GM18867 (cell line): ENCODE data around the gene RREB1.

ENCODE experiments used
- ATAC-seq: cut with Tn5 transposase; IDR thresholded peaks from one replicate; pipeline ENCODE4 v1.9.1; 2021; ENCODE audit warnings: mild to moderate bottlenecking, moderate library complexity; ENCODE audit not compliant: unreplicated experiment

RREB1 gene

DNA sequence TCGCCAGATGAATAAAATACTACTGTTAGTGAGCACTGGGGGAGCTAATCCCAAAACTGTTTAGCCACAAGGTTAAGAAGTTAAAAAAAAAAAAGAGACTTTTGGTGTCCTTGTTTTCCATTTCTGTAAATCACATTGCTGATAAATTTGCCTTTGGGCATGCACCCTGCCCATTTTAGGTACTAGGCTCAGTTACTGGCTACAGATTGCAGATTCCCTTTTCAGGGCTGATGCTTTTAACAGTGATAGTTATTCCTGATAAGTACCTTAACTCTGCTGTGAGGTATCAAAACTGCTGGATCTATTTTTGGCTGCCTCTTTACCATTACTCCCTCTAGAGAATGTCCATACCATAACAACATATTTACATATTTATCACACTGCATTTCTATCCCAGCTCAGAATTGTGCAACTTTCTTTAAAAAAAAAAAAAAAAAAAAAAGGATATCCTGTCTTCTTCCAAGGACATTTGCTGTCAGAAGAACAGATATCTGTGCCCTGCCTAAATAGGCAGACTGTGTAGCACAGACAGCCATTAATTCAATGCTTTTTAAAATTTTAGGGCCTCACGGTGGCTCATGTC, 110.7 kb downstream of the RREB1 start:
- ATAC-seq: no peak

DNA sequence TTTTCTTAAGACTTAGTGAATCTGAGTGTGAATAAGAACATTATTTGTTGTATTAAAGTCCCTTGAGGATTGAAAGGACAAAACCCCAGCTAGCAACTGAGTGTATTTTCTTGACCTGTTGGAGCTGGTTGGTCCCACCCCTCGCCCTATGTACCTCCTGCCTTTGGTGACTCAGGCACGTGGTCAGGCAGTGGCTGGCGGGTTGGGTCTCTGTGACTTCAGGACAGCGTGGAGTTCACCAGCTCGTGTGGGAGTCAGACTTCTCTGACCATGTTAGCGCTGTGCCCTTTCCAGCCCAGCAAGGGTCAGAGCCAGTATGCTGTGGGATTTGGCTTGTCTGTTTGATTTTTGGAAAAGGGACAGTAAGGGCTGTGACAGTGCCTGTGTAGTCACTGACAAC, 111.5 kb downstream of the RREB1 start:
- ATAC-seq: no peak

DNA sequence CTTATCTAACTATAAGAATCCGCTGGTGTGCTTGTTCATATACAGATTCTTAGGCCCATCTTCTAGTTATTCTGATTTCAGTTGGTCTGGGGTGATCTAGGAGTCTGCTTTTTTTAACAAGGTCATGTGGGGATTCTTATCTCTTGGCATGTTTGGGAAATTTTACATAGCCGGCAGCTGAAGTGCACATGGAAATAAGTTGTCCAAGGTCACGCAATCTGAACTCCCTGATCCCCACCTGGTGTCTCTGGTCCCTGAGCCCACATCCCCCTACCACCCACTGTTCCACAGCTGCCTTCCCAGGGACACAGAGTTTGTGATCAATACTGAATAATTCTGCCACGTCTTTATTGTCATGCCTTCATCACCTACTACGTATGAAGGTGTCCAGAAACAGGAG, 114.4 kb downstream of the RREB1 start:
- no peak for ATAC-seq

DNA sequence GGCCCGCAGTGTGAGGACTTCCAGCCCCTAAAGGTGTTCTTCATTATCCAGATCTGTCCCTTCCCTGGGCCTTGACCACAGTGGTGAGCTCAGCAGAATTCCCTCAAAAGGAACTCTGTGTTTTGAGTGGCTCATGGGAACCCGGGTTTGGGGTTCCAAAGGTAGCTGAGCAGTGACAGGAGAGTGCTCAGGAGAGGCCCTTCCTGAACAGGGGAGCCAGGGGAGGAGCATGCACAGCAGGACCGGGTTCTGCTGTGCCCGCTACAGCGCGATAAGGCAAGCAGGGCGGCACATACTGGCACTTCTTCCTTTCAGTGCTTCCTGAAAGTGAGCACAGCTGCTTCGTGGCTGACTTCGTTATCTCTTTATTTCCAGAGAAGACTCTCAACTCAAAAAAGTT, 117.0 kb downstream of the RREB1 start:
- ATAC-seq: no peak

DNA sequence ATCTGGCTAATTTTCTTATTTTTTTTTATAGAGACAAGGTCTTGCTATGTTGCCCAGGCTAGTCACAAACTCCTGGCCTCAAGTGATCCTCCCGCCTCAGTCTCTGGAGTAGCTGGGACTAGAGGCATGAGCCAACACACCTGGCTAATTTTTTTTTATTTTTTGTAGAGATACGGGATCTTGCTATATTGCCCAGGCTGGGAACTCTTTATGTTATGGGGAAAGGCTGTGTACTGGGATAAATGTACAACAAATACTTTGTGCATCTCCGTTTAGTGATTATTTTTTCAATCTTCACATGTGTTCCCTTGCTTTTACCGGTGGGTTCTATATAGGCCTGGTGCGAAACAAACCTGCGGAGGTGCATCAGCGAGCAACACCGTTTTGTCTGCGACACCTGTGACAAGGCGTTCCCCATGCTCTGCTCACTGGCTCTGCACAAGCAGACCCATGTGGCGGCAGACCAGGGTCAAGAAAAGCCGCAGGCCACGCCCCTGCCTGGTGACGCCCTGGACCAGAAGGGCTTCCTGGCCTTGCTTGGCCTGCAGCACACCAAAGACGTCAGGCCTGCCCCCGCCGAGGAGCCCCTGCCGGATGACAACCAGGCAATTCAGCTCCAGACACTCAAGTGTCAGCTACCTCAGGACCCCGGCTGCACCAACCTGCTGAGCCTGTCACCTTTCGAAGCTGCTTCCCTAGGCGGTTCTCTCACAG, 121.1 kb downstream of the RREB1 start:
- no peak for ATAC-seq

DNA sequence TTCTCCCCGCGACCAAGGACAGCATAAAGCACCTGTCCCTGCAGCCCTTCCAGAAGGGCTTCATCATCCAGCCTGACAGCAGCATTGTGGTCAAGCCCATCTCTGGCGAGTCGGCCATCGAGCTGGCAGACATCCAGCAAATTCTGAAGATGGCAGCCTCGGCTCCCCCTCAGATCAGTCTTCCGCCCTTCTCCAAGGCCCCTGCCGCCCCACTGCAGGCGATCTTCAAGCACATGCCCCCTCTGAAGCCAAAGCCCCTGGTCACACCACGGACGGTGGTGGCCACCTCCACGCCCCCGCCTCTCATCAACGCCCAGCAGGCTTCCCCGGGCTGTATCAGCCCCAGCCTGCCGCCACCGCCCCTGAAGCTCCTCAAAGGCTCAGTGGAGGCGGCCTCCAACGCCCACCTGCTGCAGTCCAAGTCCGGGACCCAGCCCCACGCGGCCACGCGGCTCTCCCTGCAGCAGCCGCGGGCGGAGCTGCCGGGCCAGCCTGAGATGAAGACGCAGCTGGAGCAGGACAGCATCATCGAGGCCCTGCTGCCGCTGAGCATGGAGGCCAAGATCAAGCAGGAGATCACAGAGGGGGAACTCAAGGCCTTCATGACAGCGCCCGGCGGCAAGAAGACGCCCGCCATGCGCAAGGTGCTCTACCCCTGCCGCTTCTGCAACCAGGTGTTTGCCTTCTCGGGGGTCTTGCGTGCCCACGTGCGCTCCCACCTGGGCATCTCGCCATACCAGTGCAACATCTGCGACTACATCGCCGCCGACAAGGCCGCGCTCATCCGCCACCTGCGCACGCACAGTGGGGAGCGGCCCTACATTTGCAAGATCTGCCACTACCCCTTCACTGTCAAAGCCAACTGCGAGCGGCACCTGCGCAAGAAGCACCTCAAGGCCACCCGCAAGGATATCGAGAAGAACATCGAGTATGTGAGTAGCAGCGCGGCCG, 121.9 kb downstream of the RREB1 start:
- no peak for ATAC-seq

DNA sequence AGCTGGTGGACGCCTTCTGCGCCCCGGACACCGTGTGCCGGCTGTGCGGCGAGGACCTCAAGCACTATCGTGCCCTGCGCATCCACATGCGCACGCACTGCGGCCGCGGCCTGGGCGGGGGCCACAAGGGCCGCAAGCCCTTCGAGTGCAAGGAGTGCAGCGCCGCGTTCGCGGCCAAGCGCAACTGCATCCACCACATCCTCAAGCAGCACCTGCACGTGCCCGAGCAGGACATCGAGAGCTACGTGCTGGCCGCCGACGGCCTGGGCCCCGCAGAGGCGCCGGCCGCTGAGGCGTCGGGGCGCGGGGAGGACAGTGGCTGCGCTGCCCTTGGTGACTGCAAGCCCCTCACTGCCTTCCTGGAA, 122.5 kb downstream of the RREB1 start:
- no peak for ATAC-seq

DNA sequence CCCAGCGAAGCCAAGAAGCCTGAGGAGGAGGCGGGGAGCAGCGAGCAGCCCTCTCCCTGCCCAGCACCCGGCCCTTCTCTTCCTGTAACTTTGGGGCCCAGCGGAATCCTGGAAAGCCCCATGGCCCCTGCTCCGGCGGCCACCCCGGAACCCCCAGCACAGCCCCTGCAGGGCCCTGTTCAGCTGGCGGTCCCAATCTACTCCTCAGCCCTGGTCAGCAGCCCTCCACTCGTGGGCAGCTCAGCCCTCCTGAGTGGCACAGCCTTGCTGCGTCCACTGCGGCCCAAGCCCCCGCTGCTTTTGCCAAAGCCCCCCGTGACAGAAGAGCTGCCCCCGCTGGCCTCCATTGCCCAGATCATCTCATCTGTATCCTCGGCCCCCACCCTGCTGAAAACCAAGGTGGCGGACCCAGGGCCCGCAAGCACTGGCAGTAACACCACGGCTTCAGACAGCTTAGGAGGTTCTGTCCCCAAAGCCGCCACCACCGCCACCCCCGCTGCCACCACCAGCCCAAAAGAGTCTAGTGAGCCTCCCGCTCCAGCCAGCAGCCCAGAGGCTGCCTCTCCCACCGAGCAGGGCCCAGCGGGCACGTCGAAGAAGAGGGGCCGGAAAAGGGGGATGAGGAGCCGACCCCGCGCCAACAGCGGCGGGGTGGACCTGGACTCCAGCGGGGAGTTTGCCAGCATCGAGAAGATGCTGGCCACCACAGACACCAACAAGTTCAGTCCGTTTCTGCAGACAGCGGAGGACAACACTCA, 123.4 kb downstream of the RREB1 start:
- no peak for ATAC-seq

GRCh38 chr6:7232351-7232750, 124.6 kb downstream of the RREB1 start:
- no peak for ATAC-seq

GRCh38 chr6:7234547-7234946, 126.8 kb downstream of the RREB1 start:
- no peak for ATAC-seq

DNA sequence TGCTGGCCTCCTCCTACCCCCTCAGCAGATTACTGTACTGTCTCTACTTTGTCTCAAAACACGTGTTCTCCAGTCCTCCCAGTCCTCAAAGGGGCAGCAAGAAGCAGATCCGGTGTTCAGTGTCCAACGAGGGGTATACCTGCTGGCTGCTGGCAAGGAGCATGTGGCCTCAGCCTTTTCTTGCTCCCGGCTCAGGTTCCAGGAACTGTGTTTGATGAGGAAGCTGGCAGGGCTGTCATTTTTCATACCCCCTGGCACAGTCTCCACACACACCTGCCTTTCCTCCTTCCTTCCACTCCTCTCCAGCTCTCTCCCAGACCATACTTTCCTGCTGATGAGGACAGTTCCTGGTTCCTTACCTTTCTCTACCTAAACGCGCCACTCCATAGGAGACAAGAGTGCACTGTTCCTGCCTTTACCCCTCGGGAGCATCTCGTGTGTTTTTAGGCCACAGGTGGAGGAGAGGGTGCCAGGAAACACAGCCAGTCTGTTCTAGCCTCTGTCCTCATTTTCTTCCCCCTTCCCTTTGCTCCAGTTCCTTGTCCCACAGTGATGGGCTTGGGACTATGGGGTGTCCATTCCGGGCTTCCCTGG, 128.0 kb downstream of the RREB1 start:
- no peak for ATAC-seq

DNA sequence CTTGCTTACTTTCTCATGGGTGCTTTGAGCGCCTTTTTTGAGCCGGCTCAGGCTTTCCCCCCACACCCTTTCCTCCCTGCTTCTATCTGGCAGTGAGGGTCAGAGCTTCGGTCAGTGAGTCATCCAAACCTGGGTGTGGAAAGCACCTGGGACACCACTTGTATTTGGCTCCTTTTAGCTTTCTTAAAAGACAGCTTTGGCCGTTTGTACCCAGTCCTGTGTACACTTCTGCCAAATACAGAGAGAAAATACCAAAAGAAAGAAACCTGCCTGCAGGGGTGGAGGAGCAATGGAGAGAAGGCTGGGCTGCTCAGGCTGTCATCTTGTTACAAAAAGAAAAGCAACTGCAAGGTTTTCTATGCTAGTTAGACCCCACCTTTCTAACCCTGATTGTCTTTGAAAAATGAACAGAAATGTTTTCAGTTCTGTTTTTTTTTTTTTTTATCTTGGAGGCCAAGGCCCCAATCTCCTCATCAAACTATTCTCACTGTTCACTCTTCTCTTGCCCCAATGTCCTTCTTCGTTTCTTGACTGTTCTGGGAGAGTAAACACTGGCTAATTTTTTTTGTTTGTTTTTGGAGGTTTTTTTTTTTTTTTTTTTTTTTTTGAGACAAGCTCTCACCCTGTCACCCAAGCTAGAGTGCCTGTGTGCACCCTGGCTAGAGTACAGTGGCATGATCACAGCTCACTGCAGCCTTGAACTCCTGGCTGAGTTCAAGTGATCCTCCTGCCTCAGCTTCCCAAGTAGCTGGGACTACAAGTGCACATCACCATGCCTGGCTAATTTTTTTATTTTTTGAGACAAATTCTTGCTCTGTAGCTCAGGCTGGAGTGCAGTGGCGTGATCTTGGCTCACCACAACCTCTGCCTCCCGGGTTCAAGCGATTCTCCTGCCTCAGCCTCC, 128.8 kb downstream of the RREB1 start:
- ATAC-seq: peak; percentile 45

DNA sequence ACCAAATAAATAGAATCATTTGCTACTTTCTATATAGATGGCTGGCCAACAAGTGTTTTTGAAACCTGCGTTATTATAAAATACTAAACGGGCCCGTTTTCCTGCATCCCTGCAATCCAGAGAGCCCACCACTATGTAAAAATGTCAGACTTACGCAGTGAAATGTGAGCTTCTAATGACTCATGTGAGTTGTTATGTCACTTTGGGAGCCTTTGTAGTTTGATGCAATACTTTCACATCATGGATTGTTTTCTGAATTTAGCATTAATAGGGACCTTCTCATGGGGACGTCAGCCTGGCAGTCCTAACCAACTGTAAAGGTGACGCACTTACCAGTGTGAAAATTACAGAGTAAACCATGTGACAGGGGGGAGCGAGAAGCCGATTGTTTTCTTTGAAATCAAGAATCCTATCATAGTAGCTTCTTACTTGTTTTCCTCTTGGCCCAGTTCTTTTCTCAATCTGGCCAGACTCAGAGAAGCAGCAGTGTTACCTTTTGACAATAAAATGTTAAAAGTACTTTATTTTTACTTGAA, 130.0 kb downstream of the RREB1 start:
- ATAC-seq: no peak

DNA sequence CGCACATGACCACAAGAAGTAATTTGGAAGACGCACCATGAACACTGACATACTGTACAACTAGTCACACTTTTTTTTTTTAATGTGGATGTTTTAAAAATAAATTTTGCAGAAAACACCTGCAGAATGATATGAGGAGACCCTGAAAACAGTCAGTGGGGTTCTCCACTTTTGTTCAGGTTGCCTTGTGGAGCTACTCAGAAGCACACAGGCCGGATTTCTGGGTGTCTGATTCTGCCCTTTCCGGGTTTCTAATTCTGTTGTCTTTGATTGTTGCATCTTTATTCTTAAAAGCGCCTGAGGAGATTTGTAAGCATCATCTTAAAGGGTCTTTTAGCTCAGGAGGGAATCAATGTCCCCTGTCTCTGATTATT, 130.8 kb downstream of the RREB1 start:
- ATAC-seq: no peak

- peak; percentile 49 for ATAC-seq
Observed at GRCh38 chr6:7238900-7239589, 131.3 kb downstream of the RREB1 start.

GRCh38 chr6:7239590-7239948, 131.8 kb downstream of the RREB1 start:
- no peak for ATAC-seq

- ATAC-seq: no peak
Observed at GRCh38 chr6:7240351-7240750, 132.6 kb downstream of the RREB1 start.

- ATAC-seq: no peak
Observed at GRCh38 chr6:7241160-7241559, 133.4 kb downstream of the RREB1 start.
